Heart left ventricle (tissue), 16 donors: ENCODE results near the gene WDR86. TPM values are rescaled to one million over a fixed set of nuclear protein-coding genes. Genes with fewer than 3 reads are reported as not detected.

Experiments used
- ATAC-seq, 4 donors: fragments of 200-7000 bp; cut with Tn5 transposase; one replicate each; pipeline ENCODE4 v1.9.1; 2020 to 2022; ENCODE audit warnings: moderate library complexity in 4 of 4, mild to moderate bottlenecking in 3 of 4, moderate number of reproducible peaks in 1 of 4
- DNase-seq, 5 donors: peaks; one replicate each; pipeline ENCODE4 v3.0.0-alpha.2; 2020
- H3K27ac ChIP-seq, 12 donors: fragments of 200-600 bp; sonication (generic) in 4 of 12; one replicate each; pipeline versions ENCODE4 v1.5.0 to v1.8.0; 2016 to 2022; ENCODE audit warnings: mild to moderate bottlenecking in 2 of 12
- H3K27me3 ChIP-seq, 9 donors: fragments of 200-600 bp; sonication (generic) in 2 of 9; one replicate each; pipeline versions ENCODE4 v1.5.1 to v1.8.0; 2016 to 2022; ENCODE audit warnings: mild to moderate bottlenecking in 3 of 9
- H3K36me3 ChIP-seq, 9 donors: fragments of 200-600 bp; sonication (generic) in 2 of 9; one replicate each; pipeline versions ENCODE4 v1.5.0 to v1.8.0; 2018 to 2022; ENCODE audit warnings: mild to moderate bottlenecking in 2 of 9
- H3K4me1 ChIP-seq, 12 donors: fragments of 200-600 bp; sonication (generic) in 4 of 12; one replicate each; pipeline versions ENCODE4 v1.5.0 to v1.8.0; 2016 to 2022; ENCODE audit warnings: mild to moderate bottlenecking in 3 of 12
- H3K4me3 ChIP-seq, 12 donors: fragments of 200-600 bp; sonication (generic) in 4 of 12; one replicate each; pipeline versions ENCODE4 v1.5.0 to v1.8.0; 2017 to 2022; ENCODE audit warnings: mild to moderate bottlenecking in 9 of 12, moderate library complexity in 4 of 12
- H3K9me3 ChIP-seq, 12 donors: fragments of 200-600 bp; sonication (generic) in 4 of 12; one replicate each; pipeline versions ENCODE4 v1.5.0 to v1.8.0; 2016 to 2022; ENCODE audit warnings: mild to moderate bottlenecking in 1 of 12
- CTCF ChIP-seq, 12 donors: fragments of 200-600 bp; sonication (generic) in 4 of 12; IDR thresholded peaks; one replicate each; pipeline versions ENCODE4 v1.5.0 to v1.8.0; 2018 to 2022; ENCODE audit warnings: antibody characterized with exemption in 12 of 12, mild to moderate bottlenecking in 5 of 12
- POLR2A ChIP-seq, 2 donors: fragments of 450-650 bp; IDR thresholded peaks; one replicate each; pipeline ENCODE4 v1.6.1; 2017; ENCODE audit warnings: antibody characterized with exemption in 2 of 2, mild to moderate bottlenecking in 2 of 2, moderate library complexity in 2 of 2
- WGBS, 4 donors: extraction: QIAGEN DNeasy Blood & Tissue Kit in 2 of 4; methylation state at CpG; one replicate each; pipeline versions ENCODE4 v1.1.5 to v1.1.7; 2013 to 2018; 5-methylcytosine and 5-hydroxymethylcytosine counted together
- intact Hi-C, 10 donors: fragments of 100-400 bp; cut with DNase I; formaldehyde crosslinking; loops; one replicate each; pipeline versions ENCODE4 v1.11.1 to v1.14.2; 2022
- polyA plus RNA-seq, 2 donors: library from polyadenylated mRNA; stranded (reverse); fragments of 200-250 nt; gene quantifications; one replicate each; pipeline ENCODE4 v1.2.3, GENCODE V29; 2013
- total RNA-seq, 9 donors: library from RNA; depleted of rRNA in 2 of 9; stranded (reverse); fragments of >200 nt in 2 of 9; fragmentation: NEBNext Ultra II Directional in 3 of 9; extraction: Animal tissue kit (Norgen Biotek cat#: 25700) in 3 of 9; gene quantifications; one replicate each; pipeline versions ENCODE4 v1.1.0 to v1.2.4, GENCODE V29; 2016 to 2023
- donor health status: ischemic (EF 13 %, LVEDD 7.1; RV severe dilation, severe dysfunction).
- donor health status: healthy with polysubstance abuse.
- donor health status: DM: no; HTN: yes; CAD: no.
- donor health status: DM: no; HTN: no; CAD: no.
- donor health status: ischemic (EF 25% LVEDD 6.9; RV normal size, moderate dysfunction).
- donor health status: ischemic (EF 25% LVEDD 5.7; RV mildly dilated, moderate dysfunction).
- donor health status: healthy.
- donor health status: DM: yes; HTN: yes; CAD: no.
- donor health status: ischemic (EF 35%, LVEDD 5.7; RV mildly dilated, moderate dysfunction).
- donor health status: nonischemic (EF 11% LVEDD 7.7; RV severe dilation, severe dysfunction).
- donor health status: DM: yes; HTN: yes; CAD: no.
- donor health status: PGD.
- donor health status: ischemic (EF 29% LVEDD 5.4; RV normal size, mild dysfunction).
- donor health status: nonischemic (EF 23%, LVEDD 6.1; RV moderate dilation, normal function).

The WDR86 gene
- total and polyA plus RNA-seq, 11 donors, result 0.37 to 1.7 (median 0.52) TPM; not detected in 5

- peaks cover 0 to 22% (median 2%) of the 10 kb centered on the region in 12 donors for H3K4me1 ChIP-seq
- no peak for TF ChIP-seq POLR2A (IDR thresholded peaks at IDR 0.05)
- no peak for TF ChIP-seq CTCF (IDR thresholded peaks at IDR 0.05)
- intact Hi-C loops, result no loop called here
- H3K27ac ChIP-seq, result peak overlapping the region in 1 of 12 donors; percentile 13
- no peaks in the 10 kb centered on the region for H3K9me3 ChIP-seq
- H3K27me3 ChIP-seq, result peaks cover 0 to 4% (median 0%) of the 10 kb centered on the region in 9 donors
- H3K4me3 ChIP-seq, result no peak overlapping the region
- H3K36me3 ChIP-seq, result no peaks in the 10 kb centered on the region
- ATAC-seq (peak in 1 of 4 donors; percentile 6), DNase-seq (no peak)
- 49 to 64% (median 60%) methylated on average over 12 to 13 of the region's 13 CpGs for WGBS, 4 donors
Measured at GRCh38 chr7:151428378-151429236, 18.8 kb upstream of the WDR86 start.

- Histone ChIP-seq H3K9me3 (no peaks in the 10 kb centered on the region), H3K36me3 (no peaks in the 10 kb centered on the region), H3K27me3 (peaks cover 0 to 4% (median 0%) of the 10 kb centered on the region in 9 donors), H3K27ac (peak overlapping the region in 1 of 12 donors; percentile 6), H3K4me3 (no peak overlapping the region), H3K4me1 (peaks cover 0 to 22% (median 2%) of the 10 kb centered on the region in 12 donors)
- intact Hi-C loops, result no loop called here
- DNase-seq (no peak), ATAC-seq (no peak)
- WGBS, 4 donors, result 83 to 88% (median 85%) methylated on average over 7 to 10 of the region's 10 CpGs
- no peak for TF ChIP-seq CTCF (IDR thresholded peaks at IDR 0.05)
- TF ChIP-seq POLR2A (IDR thresholded peaks at IDR 0.05), result no peak
Measured at GRCh38 chr7:151427705-151428377, 18.0 kb upstream of the WDR86 start.

GRCh38 chr7:151426904-151427704 is 17.3 kb upstream of the WDR86 start:
- Histone ChIP-seq H3K36me3 (no peaks in the 10 kb centered on the region), H3K9me3 (no peaks in the 10 kb centered on the region), H3K4me3 (peak overlapping the region in 1 of 12 donors; percentile 26), H3K27me3 (peaks cover 0 to 4% (median 0%) of the 10 kb centered on the region in 9 donors), H3K27ac (peak overlapping the region in 4 of 12 donors; percentile 23 to 45 (median 35)), H3K4me1 (peaks cover 0 to 22% (median 2%) of the 10 kb centered on the region in 12 donors)
- DNase-seq (no peak), ATAC-seq (peak in 1 of 4 donors; percentile 10)
- WGBS, 4 donors, result 82 to 87% (median 85%) methylated on average over 22 to 23 of the region's 23 CpGs
- no peak for TF ChIP-seq POLR2A (IDR thresholded peaks at IDR 0.05)
- TF ChIP-seq CTCF (IDR thresholded peaks at IDR 0.05), result no peak
- intact Hi-C loops, result no loop called here
